Neural cell (in vitro differentiated cells): ENCODE results near the gene ESCO1.
A peak's percentile ranks its signal among the peaks of the same experiment; 100 is the strongest.

ENCODE experiments used
- CTCF ChIP-seq: fragments of 450-650 bp; IDR thresholded peaks from 2 replicates; pipeline ENCODE4 v1.5.1; 2014; ENCODE audit warnings: antibody characterized with exemption, mild to moderate bottlenecking, moderate library complexity; ENCODE audit not compliant: poor library complexity, severe bottlenecking
- EZH2 ChIP-seq: fragments of 200-600, 300-800 bp; shearing (Covaris generic), sonication (generic); IDR thresholded peaks from 2 replicates; pipeline ENCODE4 v1.6.1; 2014; ENCODE audit warnings: antibody characterized with exemption, low read length, borderline replicate concordance, mild to moderate bottlenecking; ENCODE audit not compliant: insufficient read depth, poor library complexity, severe bottlenecking
- RAD21 ChIP-seq: fragments of 450-650 bp; conservative IDR thresholded peaks from 2 replicates; pipeline ENCODE4 v1.6.1; 2014; ENCODE audit warnings: antibody characterized with exemption, mild to moderate bottlenecking, moderate library complexity
- SMC3 ChIP-seq: fragments of 450-650 bp; conservative IDR thresholded peaks from 2 replicates; pipeline ENCODE4 v1.6.1; 2014; ENCODE audit warnings: antibody characterized with exemption, mild to moderate bottlenecking, moderate library complexity; ENCODE audit not compliant: poor library complexity

GRCh38 chr18:21489119-21489750, 111.3 kb downstream of the ESCO1 start:
- TF ChIP-seq CTCF, result peak; percentile 33
- no peak for TF ChIP-seq SMC3
- no peak for TF ChIP-seq RAD21
- no peak for TF ChIP-seq EZH2
